GM21390 (cell line): ENCODE results near the gene PSMD13.

Source experiments
- ATAC-seq: cut with Tn5 transposase; IDR thresholded peaks from one replicate; pipeline ENCODE4 v1.9.1; 2021; ENCODE audit not compliant: unreplicated experiment

PSMD13 gene

GRCh38 chr11:297586-298405 is 61.0 kb downstream of the PSMD13 start:
- ATAC-seq = no peak

- no peak for ATAC-seq
Measured at GRCh38 chr11:298406-299065, 61.8 kb downstream of the PSMD13 start.

GRCh38 chr11:299081-299891 is 62.5 kb downstream of the PSMD13 start, which contains the start of gene IFITM5:
Gene IFITM5, minus strand, starts transcription at chr11:299526. Its CDS starts 36 bp downstream, at chr11:299490.
- ATAC-seq = no peak

DNA sequence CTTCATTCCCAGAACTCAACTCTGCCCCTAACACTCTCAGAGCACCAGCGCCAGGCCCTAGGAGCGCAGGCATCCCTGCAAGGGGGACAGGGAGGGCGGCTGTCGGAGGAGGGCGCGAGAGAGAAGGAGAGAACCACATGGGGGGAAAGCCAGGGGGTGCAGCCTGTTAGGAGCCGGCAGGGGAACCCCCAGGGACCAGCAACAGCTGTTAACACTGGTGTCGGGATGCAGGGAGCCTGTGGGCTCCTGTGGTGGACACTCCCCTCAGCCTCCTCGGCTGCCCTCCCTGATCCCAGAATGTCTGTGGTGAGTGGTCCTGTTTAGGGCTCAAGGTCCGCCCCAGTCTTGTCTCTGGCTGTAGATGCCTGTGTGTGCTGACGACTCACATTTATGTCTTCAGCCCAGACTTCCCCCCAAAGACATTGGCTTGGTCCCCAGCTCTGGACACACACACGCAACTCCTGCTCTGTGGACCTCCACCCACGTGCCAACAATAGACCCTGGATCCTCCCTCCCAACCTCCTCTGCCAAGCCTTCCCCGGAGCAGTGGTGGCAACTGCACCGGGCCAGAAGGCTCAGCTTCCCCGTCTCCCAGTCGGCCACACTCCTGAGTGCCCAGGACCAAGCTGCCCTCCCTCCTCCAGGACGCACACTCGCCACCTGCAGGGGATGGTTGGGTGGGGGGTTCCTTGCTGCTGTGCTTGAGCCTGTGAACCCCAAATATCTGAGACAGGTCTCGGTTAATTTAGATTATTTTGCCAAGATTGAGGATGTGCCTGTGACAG is 63.4 kb downstream of the PSMD13 start:
- ATAC-seq = no peak
